Sigmoid colon (tissue), 7 donors: ENCODE results near the gene RASSF4. TPM values are rescaled to one million over a fixed set of nuclear protein-coding genes. Genes with fewer than 3 reads are reported as not detected.
A peak's percentile ranks its signal among the peaks of the same experiment; 100 is the strongest.

Experiments
- DNase-seq: peaks from one replicate; pipeline ENCODE4 v3.0.0-alpha.2; 2019
- H3K27ac ChIP-seq, 4 donors: fragments of 200-600 bp; sonication (generic); one replicate each; pipeline ENCODE4 v1.5.1; 2016 to 2019; ENCODE audit warnings: mild to moderate bottlenecking in 1 of 4
- H3K27me3 ChIP-seq, 3 donors: fragments of 200-600 bp; sonication (generic); one replicate each; pipeline ENCODE4 v1.5.1; 2019; ENCODE audit warnings: mild to moderate bottlenecking in 1 of 3
- H3K36me3 ChIP-seq, 4 donors: fragments of 200-600 bp; sonication (generic); one replicate each; pipeline ENCODE4 v1.5.1; 2016 to 2019
- H3K4me1 ChIP-seq, 4 donors: fragments of 200-600 bp; sonication (generic); one replicate each; pipeline ENCODE4 v1.5.1; 2017 to 2019
- H3K4me3 ChIP-seq, 4 donors: fragments of 200-600 bp; sonication (generic); one replicate each; pipeline ENCODE4 v1.5.1; 2017 to 2019; ENCODE audit warnings: mild to moderate bottlenecking in 2 of 4, moderate library complexity in 1 of 4
- H3K9me3 ChIP-seq, 4 donors: fragments of 200-600 bp in 3 of 4; sonication (generic) in 3 of 4; one replicate each; pipeline versions ENCODE4 v1.5.1 to v1.6.1; 2013 to 2019
- EP300 ChIP-seq, 4 donors: sonication (generic); formaldehyde crosslinking; IDR thresholded peaks; one replicate each; pipeline ENCODE4 v1.6.1; 2017; ENCODE audit warnings: antibody characterized with exemption in 4 of 4
- POLR2A ChIP-seq, 2 donors: fragments of 450-650 bp; IDR thresholded peaks; one replicate each; pipeline ENCODE4 v1.6.1; 2016; ENCODE audit warnings: antibody characterized with exemption in 2 of 2, mild to moderate bottlenecking in 2 of 2, moderate library complexity in 2 of 2
- POLR2AphosphoS5 ChIP-seq, 4 donors: sonication (generic); formaldehyde crosslinking; IDR thresholded peaks; one replicate each; pipeline ENCODE4 v1.6.1; 2017; ENCODE audit warnings: antibody characterized with exemption in 4 of 4
- WGBS, 2 donors: extraction: QIAGEN DNeasy Blood & Tissue Kit; methylation state at CpG; one replicate each; pipeline ENCODE4 v1.1.7; 2013; 5-methylcytosine and 5-hydroxymethylcytosine counted together
- intact Hi-C: fragments of 100-400 bp; cut with DNase I; formaldehyde crosslinking; loops from one replicate; pipeline ENCODE4 v1.15.1; 2023
- polyA plus RNA-seq, 3 donors: library from polyadenylated mRNA; stranded (reverse); fragments of 200-250 nt; gene quantifications; one replicate each; pipeline ENCODE4 v1.2.3, GENCODE V29; 2013
- total RNA-seq, 4 donors: library from RNA; depleted of rRNA; stranded (reverse); fragments of >200 nt; gene quantifications; one replicate each; pipeline ENCODE4 v1.1.0, GENCODE V29; 2016
- TF ChIP-seq, protein P1 (sequence below), 4 experiments: fragments of 450-650 bp in 3 of 4; fragments of 200-600 bp in 1 of 4; IDR thresholded peaks; one replicate each; pipeline ENCODE4 v1.5.1; 2016 to 2019; ENCODE audit warnings: antibody characterized with exemption in 4 of 4, mild to moderate bottlenecking in 3 of 4, moderate library complexity in 2 of 4
- donor health status: healthy with polysubstance abuse.
- donor health status: Bipolar disorder and iron deficiency.
- donor health status: healthy.

RASSF4 gene
- total and polyA plus RNA-seq, 7 donors: 7.8 to 61.7 (median 23.2) TPM

- peak overlapping the region; percentile 78 to 97 (median 88) for H3K27ac ChIP-seq
- 89 to 90% methylated on average over 11 of the region's 11 CpGs for WGBS, 2 donors
- TF ChIP-seq POLR2AphosphoS5 (IDR thresholded peaks at IDR 0.05) (no peak), EP300 (IDR thresholded peaks at IDR 0.05) (no peak), POLR2A (IDR thresholded peaks at IDR 0.05) (no peak)
- TF ChIP-seq, protein P1, sequence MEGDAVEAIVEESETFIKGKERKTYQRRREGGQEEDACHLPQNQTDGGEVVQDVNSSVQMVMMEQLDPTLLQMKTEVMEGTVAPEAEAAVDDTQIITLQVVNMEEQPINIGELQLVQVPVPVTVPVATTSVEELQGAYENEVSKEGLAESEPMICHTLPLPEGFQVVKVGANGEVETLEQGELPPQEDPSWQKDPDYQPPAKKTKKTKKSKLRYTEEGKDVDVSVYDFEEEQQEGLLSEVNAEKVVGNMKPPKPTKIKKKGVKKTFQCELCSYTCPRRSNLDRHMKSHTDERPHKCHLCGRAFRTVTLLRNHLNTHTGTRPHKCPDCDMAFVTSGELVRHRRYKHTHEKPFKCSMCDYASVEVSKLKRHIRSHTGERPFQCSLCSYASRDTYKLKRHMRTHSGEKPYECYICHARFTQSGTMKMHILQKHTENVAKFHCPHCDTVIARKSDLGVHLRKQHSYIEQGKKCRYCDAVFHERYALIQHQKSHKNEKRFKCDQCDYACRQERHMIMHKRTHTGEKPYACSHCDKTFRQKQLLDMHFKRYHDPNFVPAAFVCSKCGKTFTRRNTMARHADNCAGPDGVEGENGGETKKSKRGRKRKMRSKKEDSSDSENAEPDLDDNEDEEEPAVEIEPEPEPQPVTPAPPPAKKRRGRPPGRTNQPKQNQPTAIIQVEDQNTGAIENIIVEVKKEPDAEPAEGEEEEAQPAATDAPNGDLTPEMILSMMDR (IDR thresholded peaks at IDR 0.05): no peak
- H3K4me3 ChIP-seq: no peak overlapping the region
- H3K9me3 ChIP-seq: no peaks in the 10 kb centered on the region
- H3K36me3 ChIP-seq: peaks cover 0 to 35% (median 10%) of the 10 kb centered on the region in 4 donors
- H3K4me1 ChIP-seq: peaks cover 0 to 59% (median 31%) of the 10 kb centered on the region in 4 donors
- no peaks in the 10 kb centered on the region for H3K27me3 ChIP-seq
- intact Hi-C loops: no loop called here
- peak; percentile 54 for DNase-seq
Measured at GRCh38 chr10:44993922-44994751, 34.5 kb downstream of the RASSF4 start.

DNA sequence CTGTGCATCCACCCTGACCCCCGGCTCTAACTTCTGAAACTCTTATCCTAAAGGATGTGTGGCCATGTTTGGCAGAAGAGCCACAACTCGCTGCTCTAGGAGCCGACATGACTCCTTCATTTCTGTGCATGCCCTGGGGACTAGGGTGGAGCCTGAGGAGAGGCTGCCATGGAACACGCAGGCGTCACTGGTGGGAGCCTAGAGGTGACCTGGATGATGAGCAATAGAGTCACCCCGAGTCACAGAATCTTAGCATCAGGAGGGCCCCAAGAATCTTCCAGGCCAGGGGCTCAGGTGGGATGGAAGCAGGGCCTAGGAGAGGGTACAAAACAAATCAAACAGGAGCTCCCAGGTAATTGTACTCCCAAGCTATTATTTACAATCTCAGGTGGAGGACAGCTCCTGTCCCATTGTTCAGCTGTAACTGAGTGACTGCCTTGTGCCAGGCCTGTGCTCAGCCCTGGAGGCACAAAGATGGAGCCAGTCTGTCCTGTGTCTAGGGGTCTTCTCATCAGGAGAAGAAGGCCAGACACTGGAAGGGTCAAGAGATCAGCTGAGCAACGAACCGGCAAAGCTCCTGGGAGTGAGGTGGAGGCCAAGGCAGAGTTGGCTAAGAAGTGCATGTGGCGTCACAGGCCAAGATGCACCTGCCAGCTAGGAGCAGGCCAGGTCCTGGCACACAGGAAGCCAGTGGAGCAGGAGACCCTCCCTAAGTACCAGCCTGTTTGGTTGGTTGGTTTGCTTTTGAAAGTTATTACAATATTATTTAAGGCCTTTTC lies 35.3 kb downstream of the RASSF4 start:
- Histone ChIP-seq H3K27me3 (no peaks in the 10 kb centered on the region), H3K4me1 (peaks cover 0 to 64% (median 34%) of the 10 kb centered on the region in 4 donors), H3K27ac (peak overlapping the region; percentile 78 to 97 (median 88)), H3K36me3 (peaks cover 0 to 28% (median 10%) of the 10 kb centered on the region in 4 donors), H3K9me3 (no peaks in the 10 kb centered on the region), H3K4me3 (no peak overlapping the region)
- peak; percentile 67 for DNase-seq
- TF ChIP-seq, protein P1 (IDR thresholded peaks at IDR 0.05): no peak
- TF ChIP-seq POLR2AphosphoS5 (IDR thresholded peaks at IDR 0.05): peak in 1 of 4 donors; percentile 4
- 86 to 92% methylated on average over 9 of the region's 9 CpGs for WGBS, 2 donors
- intact Hi-C loops: no loop called here

DNA sequence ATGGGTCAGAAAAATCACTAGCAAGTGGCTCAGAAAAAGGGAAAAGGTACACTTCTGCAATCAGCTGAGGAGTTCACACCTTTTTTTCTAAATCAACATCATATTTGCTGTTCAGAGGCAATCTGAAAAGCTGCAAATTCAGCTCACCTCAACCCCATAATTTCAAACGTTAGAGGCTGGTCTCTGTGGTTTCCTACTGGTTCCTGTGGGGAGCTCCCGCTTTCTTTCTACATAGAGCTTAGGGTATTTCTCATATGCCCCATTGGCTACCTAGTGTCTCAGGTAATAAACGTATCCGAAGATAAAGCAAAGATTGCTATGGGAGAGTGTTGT lies 35.9 kb downstream of the RASSF4 start:
- peaks cover 0 to 65% (median 38%) of the 10 kb centered on the region in 4 donors for H3K4me1 ChIP-seq
- peak overlapping the region; percentile 78 to 97 (median 88) for H3K27ac ChIP-seq
- H3K27me3 ChIP-seq: no peaks in the 10 kb centered on the region
- no peak overlapping the region for H3K4me3 ChIP-seq
- no peak for TF ChIP-seq EP300 (IDR thresholded peaks at IDR 0.05)
- no peak for TF ChIP-seq POLR2A (IDR thresholded peaks at IDR 0.05)
- TF ChIP-seq POLR2AphosphoS5 (IDR thresholded peaks at IDR 0.05): no peak
- TF ChIP-seq, protein P1 (IDR thresholded peaks at IDR 0.05): no peak
- H3K9me3 ChIP-seq: no peaks in the 10 kb centered on the region
- no peak for DNase-seq
- WGBS, 2 donors: 31 to 61% methylated on average over 4 of the region's 4 CpGs
- H3K36me3 ChIP-seq: peaks cover 0 to 27% (median 10%) of the 10 kb centered on the region in 4 donors
- intact Hi-C loops: no loop called here

- peaks cover 0 to 61% (median 39%) of the 10 kb centered on the region in 4 donors for H3K4me1 ChIP-seq
- H3K4me3 ChIP-seq: no peak overlapping the region
- H3K9me3 ChIP-seq: no peaks in the 10 kb centered on the region
- DNase-seq: peak; percentile 91
- intact Hi-C loops: no loop called here
- peaks cover 0 to 21% (median 9%) of the 10 kb centered on the region in 4 donors for H3K36me3 ChIP-seq
- TF ChIP-seq, protein P1 (IDR thresholded peaks at IDR 0.05): no peak
- TF ChIP-seq POLR2AphosphoS5 (IDR thresholded peaks at IDR 0.05) (peak; percentile 52 to 79 (median 62)), EP300 (IDR thresholded peaks at IDR 0.05) (peak in 2 of 4 donors; percentile 21 to 42), POLR2A (IDR thresholded peaks at IDR 0.05) (no peak)
- no peaks in the 10 kb centered on the region for H3K27me3 ChIP-seq
- peak overlapping the region; percentile 78 to 97 (median 88) for H3K27ac ChIP-seq
- 29 to 48% methylated on average over 9 of the region's 9 CpGs for WGBS, 2 donors
Measured at GRCh38 chr10:44995914-44996669, 36.5 kb downstream of the RASSF4 start.
